Measurements from ENCODE around the gene ADAM12.
"Not testable (repeated sequence)": the region's sequence is repeated elsewhere in the genome, so short reads cannot be mapped to it uniquely, and the experiment has no call there.

Gene ADAM12

DNA sequence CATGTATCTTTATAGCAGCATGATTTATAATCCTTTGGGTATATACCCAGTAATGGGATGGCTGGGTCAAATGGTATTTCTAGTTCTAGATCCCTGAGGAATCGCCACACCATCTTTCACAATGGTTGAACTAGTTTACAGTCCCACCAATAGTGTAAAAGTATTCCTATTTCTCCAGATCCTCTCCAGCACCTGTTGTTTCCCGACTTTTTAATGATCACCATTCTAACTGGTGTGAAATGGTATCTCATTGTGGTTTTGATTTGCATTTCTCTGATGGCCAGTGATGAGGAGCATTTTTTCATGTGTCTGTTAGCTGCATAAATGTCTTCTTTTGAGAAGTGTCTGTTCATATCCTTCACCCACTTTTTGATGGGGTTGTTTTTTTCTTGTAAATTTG, 44.8 kb downstream of the ADAM12 start:
- H3K36me3 ChIP-seq (ENCODE audit: insufficient read depth, low read length); H3K27ac ChIP-seq (ENCODE audit: low read depth, low read length); H3K79me2 ChIP-seq (ENCODE audit: control insufficient read depth, insufficient read depth, low read length, unreplicated experiment); H2AFZ ChIP-seq (ENCODE audit: low read length, unreplicated experiment); H3K4me1 ChIP-seq (ENCODE audit: control insufficient read depth, insufficient read depth, low read length, unreplicated experiment); H3K4me3 ChIP-seq (ENCODE audit: low read depth, low read length); H3K27me3 ChIP-seq (ENCODE audit: insufficient read depth, low read length): not testable (repeated sequence)

DNA sequence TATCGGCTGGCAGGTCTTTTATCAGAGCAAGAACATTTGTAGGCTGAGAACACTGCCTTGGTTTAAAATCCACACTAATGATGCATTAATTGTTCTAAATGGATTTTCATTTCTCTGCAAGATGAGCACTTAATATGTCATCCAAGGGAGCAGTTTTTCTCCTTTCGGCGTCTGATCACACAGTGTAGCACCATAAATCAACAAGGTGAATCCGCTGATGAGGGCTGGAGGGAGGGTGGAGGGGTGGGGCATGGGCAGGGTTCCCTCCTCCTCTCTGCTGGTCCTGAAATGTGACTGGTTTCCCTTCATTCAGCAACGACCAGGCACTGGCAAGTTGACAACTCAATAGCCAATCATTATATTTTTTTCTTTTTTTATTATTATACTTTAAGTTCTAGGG, 45.6 kb downstream of the ADAM12 start:
- H3K27me3 ChIP-seq (ENCODE audit: insufficient read depth, low read length) = no peaks in the 10 kb centered on the region
- no peaks in the 10 kb centered on the region for H3K4me1 ChIP-seq (ENCODE audit: control insufficient read depth, insufficient read depth, low read length, unreplicated experiment)
- H3K4me3 ChIP-seq (ENCODE audit: low read depth, low read length) = no peak overlapping the region
- peaks cover 3% of the 10 kb centered on the region; the same call in 1 of the 2 replicates for H3K36me3 ChIP-seq (ENCODE audit: insufficient read depth, low read length)
- H3K79me2 ChIP-seq (ENCODE audit: control insufficient read depth, insufficient read depth, low read length, unreplicated experiment) = no peaks in the 10 kb centered on the region
- H2AFZ ChIP-seq (ENCODE audit: low read length, unreplicated experiment) = no peak overlapping the region
- no peak overlapping the region for H3K27ac ChIP-seq (ENCODE audit: low read depth, low read length)

DNA sequence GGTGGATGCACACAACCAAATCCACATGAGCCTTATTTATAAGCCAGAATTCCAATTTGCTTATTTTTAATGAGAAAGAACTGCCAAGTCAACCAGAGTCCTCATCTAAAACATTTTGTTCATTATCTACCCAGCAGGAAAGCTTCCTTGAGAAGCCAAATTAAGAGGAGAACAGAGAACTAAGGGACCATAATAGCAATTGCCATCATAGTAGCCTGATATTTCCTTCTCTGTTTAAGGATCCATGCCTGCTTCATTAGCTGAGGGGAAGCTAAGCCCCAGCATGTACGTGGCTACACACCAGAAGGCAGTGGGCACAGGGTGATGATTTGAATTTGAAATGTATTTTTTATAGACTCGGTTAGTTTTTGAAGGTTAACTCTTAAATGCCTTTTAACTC, 46.8 kb downstream of the ADAM12 start:
- H2AFZ ChIP-seq (ENCODE audit: low read length, unreplicated experiment) = no peak overlapping the region
- no peaks in the 10 kb centered on the region for H3K36me3 ChIP-seq (ENCODE audit: insufficient read depth, low read length)
- H3K27ac ChIP-seq (ENCODE audit: low read depth, low read length) = no peak overlapping the region
- no peaks in the 10 kb centered on the region for H3K27me3 ChIP-seq (ENCODE audit: insufficient read depth, low read length)
- no peaks in the 10 kb centered on the region for H3K79me2 ChIP-seq (ENCODE audit: control insufficient read depth, insufficient read depth, low read length, unreplicated experiment)
- no peak overlapping the region for H3K4me3 ChIP-seq (ENCODE audit: low read depth, low read length)
- no peaks in the 10 kb centered on the region for H3K4me1 ChIP-seq (ENCODE audit: control insufficient read depth, insufficient read depth, low read length, unreplicated experiment)

DNA sequence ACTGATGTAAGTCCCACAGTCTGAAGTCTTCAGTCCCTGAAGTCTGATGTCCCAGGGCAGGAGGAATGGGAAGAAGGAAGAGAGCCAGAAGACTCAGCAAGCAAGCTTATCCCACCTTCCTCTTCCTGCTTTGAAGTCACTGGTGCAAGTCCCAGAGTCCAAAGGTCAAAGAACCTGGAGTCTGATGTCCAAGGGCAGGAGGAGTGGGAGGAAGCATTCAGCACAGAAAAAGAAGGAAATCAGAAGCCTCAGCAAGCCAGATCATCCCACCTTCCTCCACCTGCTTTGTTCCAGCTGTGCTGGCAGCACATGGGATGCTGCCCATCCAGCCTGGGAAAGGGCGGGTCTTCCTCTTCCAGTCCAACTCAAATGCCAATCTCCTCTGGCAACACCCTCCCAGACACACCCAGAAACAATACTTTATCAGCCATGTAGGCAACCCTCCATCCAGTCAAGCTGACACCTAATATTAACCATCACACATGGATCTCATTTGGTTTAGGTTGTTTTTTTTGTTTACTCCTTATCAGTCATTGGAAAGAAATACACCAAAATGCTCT, 50.9 kb downstream of the ADAM12 start:
- Histone ChIP-seq H3K4me1 (ENCODE audit: control insufficient read depth, insufficient read depth, low read length, unreplicated experiment) (no peaks in the 10 kb centered on the region), H3K36me3 (ENCODE audit: insufficient read depth, low read length) (no peaks in the 10 kb centered on the region), H2AFZ (ENCODE audit: low read length, unreplicated experiment) (no peak overlapping the region), H3K27ac (ENCODE audit: low read depth, low read length) (no peak overlapping the region), H3K79me2 (ENCODE audit: control insufficient read depth, insufficient read depth, low read length, unreplicated experiment) (peaks cover 10% of the 10 kb centered on the region), H3K4me3 (ENCODE audit: low read depth, low read length) (no peak overlapping the region), H3K27me3 (ENCODE audit: insufficient read depth, low read length) (no peaks in the 10 kb centered on the region)

DNA sequence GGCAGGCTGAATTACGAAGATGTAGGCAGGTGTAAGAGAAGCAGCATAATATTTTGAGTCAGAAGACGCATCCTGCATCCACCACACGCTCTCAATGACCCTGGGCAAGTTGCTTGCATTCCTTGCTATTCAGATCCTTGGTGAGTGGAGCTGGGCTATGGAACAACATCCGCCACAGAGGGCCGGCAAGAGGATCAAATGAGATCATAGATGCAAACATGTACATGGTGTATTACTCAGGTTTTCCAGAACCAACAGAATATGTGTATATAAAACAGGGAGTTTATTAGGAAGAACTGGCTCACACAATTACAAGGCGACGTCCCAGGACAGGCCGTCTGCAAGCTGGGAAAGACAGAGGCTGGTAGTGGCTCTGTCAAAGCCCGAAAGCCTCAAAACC, 51.5 kb downstream of the ADAM12 start:
- H3K4me1 ChIP-seq (ENCODE audit: control insufficient read depth, insufficient read depth, low read length, unreplicated experiment) = no peaks in the 10 kb centered on the region
- H3K36me3 ChIP-seq (ENCODE audit: insufficient read depth, low read length) = no peaks in the 10 kb centered on the region
- peaks cover 10% of the 10 kb centered on the region for H3K79me2 ChIP-seq (ENCODE audit: control insufficient read depth, insufficient read depth, low read length, unreplicated experiment)
- H2AFZ ChIP-seq (ENCODE audit: low read length, unreplicated experiment) = no peak overlapping the region
- no peak overlapping the region for H3K27ac ChIP-seq (ENCODE audit: low read depth, low read length)
- no peaks in the 10 kb centered on the region for H3K27me3 ChIP-seq (ENCODE audit: insufficient read depth, low read length)
- H3K4me3 ChIP-seq (ENCODE audit: low read depth, low read length) = no peak overlapping the region

DNA sequence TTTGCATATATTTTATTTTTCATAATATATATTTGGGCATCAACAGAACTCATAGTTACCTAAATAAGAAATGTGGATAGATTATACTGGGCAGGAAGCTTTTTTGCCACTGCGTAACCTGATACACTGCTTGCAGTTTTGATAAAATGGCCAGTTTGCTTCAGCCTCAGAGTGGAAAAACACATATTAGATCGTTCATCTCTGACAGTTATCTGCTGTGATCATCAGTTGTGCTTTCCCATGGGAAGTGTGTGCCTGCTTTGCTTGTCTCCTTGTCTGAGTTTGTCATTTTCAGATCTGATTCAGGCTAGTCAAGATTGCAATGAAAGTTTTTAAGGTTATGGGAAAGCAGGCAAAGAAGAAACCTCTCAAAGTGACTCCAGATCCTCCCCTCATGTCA, 54.0 kb downstream of the ADAM12 start:
- Histone ChIP-seq H3K4me3 (ENCODE audit: low read depth, low read length) (no peak overlapping the region), H3K79me2 (ENCODE audit: control insufficient read depth, insufficient read depth, low read length, unreplicated experiment) (peaks cover 10% of the 10 kb centered on the region), H3K27ac (ENCODE audit: low read depth, low read length) (no peak overlapping the region), H2AFZ (ENCODE audit: low read length, unreplicated experiment) (no peak overlapping the region), H3K27me3 (ENCODE audit: insufficient read depth, low read length) (no peaks in the 10 kb centered on the region), H3K36me3 (ENCODE audit: insufficient read depth, low read length) (peaks cover 5% of the 10 kb centered on the region; the same call in 1 of the 2 replicates), H3K4me1 (ENCODE audit: control insufficient read depth, insufficient read depth, low read length, unreplicated experiment) (no peaks in the 10 kb centered on the region)

DNA sequence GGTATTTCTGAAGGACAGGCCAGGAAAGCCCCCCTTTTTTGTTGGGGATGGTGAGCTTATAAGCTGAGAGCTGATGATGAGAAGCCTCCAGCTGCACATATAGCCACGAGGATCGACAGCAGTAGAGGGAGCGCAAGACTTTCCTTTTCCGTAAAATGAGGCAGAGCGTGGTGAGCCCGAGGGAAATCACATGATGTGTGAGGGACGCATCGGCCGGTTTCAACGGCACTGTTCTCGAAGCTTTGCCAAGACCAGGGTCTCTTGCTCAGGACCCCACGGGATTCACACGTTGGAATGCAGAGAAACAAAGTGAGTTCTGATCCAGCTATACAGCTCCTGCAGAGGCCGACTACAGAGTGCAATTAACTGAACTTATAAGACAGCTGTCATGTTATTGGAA, 55.7 kb downstream of the ADAM12 start:
- H3K36me3 ChIP-seq (ENCODE audit: insufficient read depth, low read length) = peaks cover 5% of the 10 kb centered on the region; the same call in 1 of the 2 replicates
- H3K27me3 ChIP-seq (ENCODE audit: insufficient read depth, low read length) = no peaks in the 10 kb centered on the region
- peaks cover 10% of the 10 kb centered on the region for H3K79me2 ChIP-seq (ENCODE audit: control insufficient read depth, insufficient read depth, low read length, unreplicated experiment)
- H3K27ac ChIP-seq (ENCODE audit: low read depth, low read length) = no peak overlapping the region
- H2AFZ ChIP-seq (ENCODE audit: low read length, unreplicated experiment) = no peak overlapping the region
- no peaks in the 10 kb centered on the region for H3K4me1 ChIP-seq (ENCODE audit: control insufficient read depth, insufficient read depth, low read length, unreplicated experiment)
- H3K4me3 ChIP-seq (ENCODE audit: low read depth, low read length) = no peak overlapping the region

DNA sequence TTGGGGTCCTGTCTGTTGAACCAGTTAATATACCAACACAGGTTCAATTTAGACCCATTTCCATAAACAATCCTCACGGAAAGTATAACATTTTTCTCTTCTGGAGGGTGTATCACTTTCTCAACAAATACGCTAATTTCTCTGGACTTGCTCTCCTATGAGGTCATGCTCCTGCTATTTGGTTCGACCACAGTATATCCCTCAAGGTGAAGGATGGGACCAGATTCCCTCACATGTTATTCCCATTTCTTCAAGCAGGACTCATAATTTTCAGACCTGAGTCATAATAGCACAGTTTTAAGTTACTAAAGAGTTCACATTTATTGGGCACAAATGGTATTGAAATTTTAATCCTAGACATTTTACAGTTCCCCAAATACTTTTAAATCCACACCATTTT, 57.2 kb downstream of the ADAM12 start:
- Histone ChIP-seq H3K27ac (ENCODE audit: low read depth, low read length) (no peak overlapping the region), H3K36me3 (ENCODE audit: insufficient read depth, low read length) (peaks cover 5% of the 10 kb centered on the region; the same call in 1 of the 2 replicates), H3K4me1 (ENCODE audit: control insufficient read depth, insufficient read depth, low read length, unreplicated experiment) (no peaks in the 10 kb centered on the region), H3K79me2 (ENCODE audit: control insufficient read depth, insufficient read depth, low read length, unreplicated experiment) (peaks cover 10% of the 10 kb centered on the region), H2AFZ (ENCODE audit: low read length, unreplicated experiment) (no peak overlapping the region), H3K4me3 (ENCODE audit: low read depth, low read length) (no peak overlapping the region), H3K27me3 (ENCODE audit: insufficient read depth, low read length) (no peaks in the 10 kb centered on the region)

DNA sequence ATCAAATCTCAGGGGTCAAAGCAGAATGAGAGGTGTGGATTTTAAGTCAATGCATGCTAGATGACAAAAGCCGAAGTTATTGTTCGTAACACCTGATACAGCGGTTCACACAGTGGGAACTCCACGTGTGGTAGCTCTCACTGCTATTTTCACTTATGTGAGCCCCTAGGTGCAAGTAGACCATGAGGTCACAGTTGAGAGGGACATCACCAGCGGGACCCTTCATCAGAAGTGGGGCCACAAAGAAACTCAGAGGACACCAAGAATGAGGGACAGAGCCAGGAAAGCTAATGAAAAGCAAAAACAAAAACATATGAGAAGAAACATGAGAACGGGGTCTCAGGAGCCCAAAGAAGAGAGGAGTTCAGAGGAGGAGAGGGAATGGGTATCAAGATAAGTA, 63.5 kb downstream of the ADAM12 start:
- no peak overlapping the region for H3K27ac ChIP-seq (ENCODE audit: low read depth, low read length)
- H3K79me2 ChIP-seq (ENCODE audit: control insufficient read depth, insufficient read depth, low read length, unreplicated experiment) = no peaks in the 10 kb centered on the region
- H2AFZ ChIP-seq (ENCODE audit: low read length, unreplicated experiment) = no peak overlapping the region
- H3K4me1 ChIP-seq (ENCODE audit: control insufficient read depth, insufficient read depth, low read length, unreplicated experiment) = no peaks in the 10 kb centered on the region
- H3K4me3 ChIP-seq (ENCODE audit: low read depth, low read length) = no peak overlapping the region
- peaks cover 4% of the 10 kb centered on the region for H3K36me3 ChIP-seq (ENCODE audit: insufficient read depth, low read length)
- H3K27me3 ChIP-seq (ENCODE audit: insufficient read depth, low read length) = no peaks in the 10 kb centered on the region

DNA sequence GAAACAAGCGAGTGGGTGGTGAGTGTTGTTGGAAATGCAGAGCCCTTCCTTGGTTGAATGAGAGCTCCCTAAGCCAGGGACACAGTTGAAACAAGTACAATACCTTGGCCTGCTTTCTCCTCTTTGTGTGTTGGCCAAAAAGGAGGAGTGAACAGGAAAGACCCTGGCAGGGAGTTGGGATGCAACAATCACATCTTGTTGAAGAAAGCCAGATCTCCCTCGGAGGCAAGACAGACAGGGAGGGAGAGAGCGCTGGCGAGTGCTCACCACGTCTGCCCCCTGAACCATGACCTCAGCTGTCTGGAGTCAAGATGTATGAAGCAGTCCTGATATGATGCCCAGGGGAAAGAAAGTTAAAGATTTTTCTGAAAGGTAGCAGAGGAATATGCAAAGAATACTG, 66.8 kb downstream of the ADAM12 start:
- Histone ChIP-seq H3K27ac (ENCODE audit: low read depth, low read length) (no peak overlapping the region), H3K79me2 (ENCODE audit: control insufficient read depth, insufficient read depth, low read length, unreplicated experiment) (no peaks in the 10 kb centered on the region), H3K4me1 (ENCODE audit: control insufficient read depth, insufficient read depth, low read length, unreplicated experiment) (peaks cover under 1% of the 10 kb centered on the region), H3K27me3 (ENCODE audit: insufficient read depth, low read length) (no peaks in the 10 kb centered on the region), H3K4me3 (ENCODE audit: low read depth, low read length) (no peak overlapping the region), H2AFZ (ENCODE audit: low read length, unreplicated experiment) (no peak overlapping the region), H3K36me3 (ENCODE audit: insufficient read depth, low read length) (peaks cover 8% of the 10 kb centered on the region; the same call in 1 of the 2 replicates)

DNA sequence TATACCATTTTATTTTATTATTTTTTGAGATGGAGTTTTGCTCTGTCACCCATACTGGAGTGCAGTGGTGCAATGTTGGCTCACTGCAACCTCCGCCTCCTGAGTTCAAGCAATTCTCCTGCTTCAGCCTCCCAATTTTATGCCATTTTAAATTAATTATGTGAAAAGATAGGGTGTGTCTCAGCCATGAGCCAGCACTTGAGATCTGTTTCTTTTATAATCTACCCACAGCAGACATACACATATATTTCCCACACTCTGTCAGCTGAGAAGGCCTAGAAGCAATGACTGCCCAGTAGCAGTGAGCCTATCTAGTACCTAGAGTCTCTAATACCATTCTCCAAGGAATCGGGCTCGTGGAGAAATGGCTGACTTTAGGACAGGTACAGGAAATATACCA, 70.5 kb downstream of the ADAM12 start:
- Histone ChIP-seq H3K27me3 (ENCODE audit: insufficient read depth, low read length) (no peaks in the 10 kb centered on the region), H3K4me3 (ENCODE audit: low read depth, low read length) (no peak overlapping the region), H2AFZ (ENCODE audit: low read length, unreplicated experiment) (no peak overlapping the region), H3K27ac (ENCODE audit: low read depth, low read length) (no peak overlapping the region), H3K79me2 (ENCODE audit: control insufficient read depth, insufficient read depth, low read length, unreplicated experiment) (no peaks in the 10 kb centered on the region), H3K4me1 (ENCODE audit: control insufficient read depth, insufficient read depth, low read length, unreplicated experiment) (peaks cover 12% of the 10 kb centered on the region), H3K36me3 (ENCODE audit: insufficient read depth, low read length) (peaks cover 11% of the 10 kb centered on the region; the same call in 1 of the 2 replicates)
